LNCaP clone FGC (cell line): ENCODE results near the gene B3GALNT2.
A peak's percentile ranks its signal among the peaks of the same experiment; 100 is the strongest.
"Not testable (repeated sequence)": the region's sequence is repeated elsewhere in the genome, so short reads cannot be mapped to it uniquely, and the experiment has no call there.

Experiments used
- DNase-seq: peaks from one replicate; pipeline ENCODE4 v3.0.0-alpha.2; 2011; ENCODE audit warnings: low read depth
- H3K4me3 ChIP-seq: 2 replicates; pipeline ENCODE4 v1.5.1; 2011; ENCODE audit warnings: mild to moderate bottlenecking, low read depth, low read length, control low read depth
- TF ChIP-seq, protein P1 (sequence below): IDR thresholded peaks from 2 replicates; pipeline ENCODE4 v1.5.1; 2012; ENCODE audit warnings: mild to moderate bottlenecking; ENCODE audit not compliant: control insufficient read depth, insufficient read depth; ENCODE audit errors: extremely low read depth

Gene B3GALNT2

DNA sequence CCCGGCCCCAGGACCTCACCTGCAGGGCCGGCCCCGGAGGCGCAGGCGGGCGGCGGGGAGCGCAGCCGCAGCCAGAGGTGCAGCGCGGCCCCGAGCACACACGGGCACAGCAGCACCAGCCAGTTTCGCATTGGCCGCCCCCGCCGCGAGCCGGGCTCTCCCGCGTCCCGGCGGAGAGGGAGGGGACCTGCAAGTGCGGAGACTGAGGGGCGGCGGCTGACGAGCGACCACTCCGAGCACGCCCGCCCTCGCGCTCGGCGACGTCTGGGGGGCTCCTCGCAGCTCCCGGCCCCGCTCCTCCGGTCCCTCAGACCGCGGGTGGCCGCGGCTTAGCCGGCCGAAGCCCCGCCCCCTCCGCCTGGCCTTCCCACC lies at the start of gene B3GALNT2:
Gene B3GALNT2 (minus strand): TSS at position 331 of the 372 bp plus-strand sequence. CDS start 200 bp downstream, at position 131.
- no peak for DNase-seq
- TF ChIP-seq, protein P1, sequence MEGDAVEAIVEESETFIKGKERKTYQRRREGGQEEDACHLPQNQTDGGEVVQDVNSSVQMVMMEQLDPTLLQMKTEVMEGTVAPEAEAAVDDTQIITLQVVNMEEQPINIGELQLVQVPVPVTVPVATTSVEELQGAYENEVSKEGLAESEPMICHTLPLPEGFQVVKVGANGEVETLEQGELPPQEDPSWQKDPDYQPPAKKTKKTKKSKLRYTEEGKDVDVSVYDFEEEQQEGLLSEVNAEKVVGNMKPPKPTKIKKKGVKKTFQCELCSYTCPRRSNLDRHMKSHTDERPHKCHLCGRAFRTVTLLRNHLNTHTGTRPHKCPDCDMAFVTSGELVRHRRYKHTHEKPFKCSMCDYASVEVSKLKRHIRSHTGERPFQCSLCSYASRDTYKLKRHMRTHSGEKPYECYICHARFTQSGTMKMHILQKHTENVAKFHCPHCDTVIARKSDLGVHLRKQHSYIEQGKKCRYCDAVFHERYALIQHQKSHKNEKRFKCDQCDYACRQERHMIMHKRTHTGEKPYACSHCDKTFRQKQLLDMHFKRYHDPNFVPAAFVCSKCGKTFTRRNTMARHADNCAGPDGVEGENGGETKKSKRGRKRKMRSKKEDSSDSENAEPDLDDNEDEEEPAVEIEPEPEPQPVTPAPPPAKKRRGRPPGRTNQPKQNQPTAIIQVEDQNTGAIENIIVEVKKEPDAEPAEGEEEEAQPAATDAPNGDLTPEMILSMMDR: no peak
- H3K4me3 ChIP-seq: peak within 1 kb of the TSS; percentile 57

- TF ChIP-seq, protein P1: no peak
- DNase-seq: no peak
- H3K4me3 ChIP-seq: no peak overlapping the region
Measured at GRCh38 chr1:235553112-235553551, 48.9 kb upstream of the B3GALNT2 start.

GRCh38 chr1:235552146-235552716 lies 48.0 kb upstream of the B3GALNT2 start:
- TF ChIP-seq, protein P1: no peak
- DNase-seq: no peak
- H3K4me3 ChIP-seq: no peak overlapping the region

GRCh38 chr1:235549351-235550139 lies 45.3 kb upstream of the B3GALNT2 start:
- no peak overlapping the region for H3K4me3 ChIP-seq
- TF ChIP-seq, protein P1: no peak
- no peak for DNase-seq

- not testable (repeated sequence) for DNase-seq, H3K4me3 ChIP-seq
Measured at GRCh38 chr1:235546369-235547155, 42.3 kb upstream of the B3GALNT2 start.

GRCh38 chr1:235545292-235545930 lies 41.2 kb upstream of the B3GALNT2 start:
- H3K4me3 ChIP-seq: no peak overlapping the region
- DNase-seq: no peak
- TF ChIP-seq, protein P1: no peak

DNA sequence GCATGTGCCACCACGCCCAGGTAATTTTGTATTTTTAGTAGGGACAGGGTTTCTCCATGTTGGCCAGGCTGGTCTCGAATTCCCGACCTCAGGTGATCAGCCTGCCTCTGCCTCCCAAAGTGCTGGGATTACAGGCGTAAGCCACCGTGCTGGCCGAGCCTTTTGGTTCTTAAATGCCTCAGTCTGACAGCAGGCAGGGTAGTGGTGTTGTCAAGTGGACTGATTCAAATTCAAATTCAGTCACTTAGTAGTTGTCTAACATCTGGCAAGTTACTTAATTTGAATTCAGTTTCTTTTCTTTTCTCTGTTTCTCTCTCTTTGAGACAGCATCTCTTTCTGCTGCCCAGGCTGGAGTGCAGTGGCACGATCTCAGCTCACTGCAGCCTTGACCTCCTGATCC lies 38.6 kb upstream of the B3GALNT2 start:
- not testable (repeated sequence) for DNase-seq

More for the DNA sequence above, 38.6 kb upstream of the B3GALNT2 start:
- H3K4me3 ChIP-seq: not testable (repeated sequence)
